Panc1 (cell line): Measurements from ENCODE around the gene G6PC3. TPM values are rescaled to one million over a fixed set of nuclear protein-coding genes. Genes with fewer than 3 reads are reported as not detected.

Experiments
- ATAC-seq: fragments of 200-7000 bp; cut with Tn5 transposase; 2 replicates; pipeline ENCODE4 v1.9.1; 2020; ENCODE audit warnings: mild to moderate bottlenecking, moderate library complexity
- BruUV-seq: library from RNA; stranded (reverse); fragments of 400-500 nt; replicated peaks from 2 replicates; lab custom pipeline; 2021; lab: Mats Ljungman, UMichigan
- CTCF ChIA-PET: fragments of 300-600 bp; sonication (Branson Sonifier 250); formaldehyde crosslinking; loops from one replicate; lab custom pipeline; 2022; ENCODE audit warnings: antibody characterized with exemption; lab: Charles Lee
- POLR2A ChIA-PET: fragments of 300-600 bp; sonication (Branson Sonifier 250); formaldehyde crosslinking; loops from one replicate; lab custom pipeline; 2022; ENCODE audit warnings: antibody characterized with exemption; lab: Charles Lee
- DNase-seq: peaks from one replicate; pipeline ENCODE4 v3.0.0-alpha.2; 2010; ENCODE audit warnings: low read depth, low spot score
- H3K27ac ChIP-seq: 2 replicates; pipeline ENCODE4 v1.5.1; 2011; ENCODE audit warnings: mild to moderate bottlenecking, low read length, inconsistent platforms
- H3K27me3 ChIP-seq: fragments of 200-500 bp; sonication (Bioruptor generic); 2 replicates; pipeline ENCODE4 v1.6.0; 2014; ENCODE audit warnings: low read length, inconsistent platforms; ENCODE audit not compliant: control insufficient read depth, insufficient read depth
- H3K36me3 ChIP-seq: fragments of 200-500 bp; sonication (Bioruptor generic); 2 replicates; pipeline ENCODE4 v1.5.1; 2014; ENCODE audit warnings: inconsistent platforms, mild to moderate bottlenecking, low read length, moderate library complexity; ENCODE audit not compliant: control insufficient read depth, insufficient read depth
- H3K4me1 ChIP-seq: 2 replicates; pipeline ENCODE4 v1.5.1; 2011; ENCODE audit warnings: inconsistent platforms, mild to moderate bottlenecking, low read length, moderate library complexity; ENCODE audit not compliant: control insufficient read depth, insufficient read depth
- H3K4me3 ChIP-seq, 2 experiments: 2 replicates each; pipeline ENCODE4 v1.5.1; 2011 to 2012; ENCODE audit warnings: low read depth in 2 of 2, low read length in 2 of 2, mild to moderate bottlenecking in 2 of 2, inconsistent platforms in 1 of 2, moderate library complexity in 1 of 2
- H3K9me3 ChIP-seq: fragments of 200-500 bp; sonication (Bioruptor generic); 2 replicates; pipeline ENCODE4 v1.5.1; 2014; ENCODE audit warnings: low read depth, mild to moderate bottlenecking, inconsistent platforms, low read length, moderate library complexity; ENCODE audit not compliant: control insufficient read depth, insufficient read depth
- POLR2AphosphoS5 ChIP-seq: IDR thresholded peaks from 2 replicates; pipeline ENCODE4 v1.6.1; 2012; ENCODE audit warnings: mild to moderate bottlenecking, low read depth, low read length, moderate library complexity
- REST ChIP-seq, 2 experiments: IDR thresholded peaks; 2 replicates each; pipeline ENCODE4 v1.6.1; 2011 to 2012; ENCODE audit warnings: low read depth in 2 of 2, control low read depth in 1 of 2, low read length in 1 of 2, mild to moderate bottlenecking in 1 of 2, moderate library complexity in 1 of 2; ENCODE audit not compliant: insufficient read depth in 1 of 2
- SIN3A ChIP-seq: IDR thresholded peaks from 2 replicates; pipeline ENCODE4 v1.6.1; 2012; ENCODE audit warnings: low read depth, mild to moderate bottlenecking, low read length, moderate library complexity, borderline replicate concordance; ENCODE audit not compliant: insufficient read depth
- TCF7L2 ChIP-seq: IDR thresholded peaks from 2 replicates; pipeline ENCODE4 v1.6.1; 2011; ENCODE audit warnings: mild to moderate bottlenecking, low read depth, low read length, inconsistent platforms
- in situ Hi-C: cut with HindIII; loops from 2 replicates; pipeline ENCODE4 v1.10.0; 2016; ENCODE audit warnings: low sequenced_read_pairs, low pct_unique_long_range_greater_than_20kb
- intact Hi-C: fragments of 100-400 bp; cut with micrococcal nuclease; formaldehyde crosslinking; loops from one replicate; pipeline ENCODE4 v1.10.0; 2022; ENCODE audit not compliant: unreplicated experiment
- total RNA-seq: library from RNA; stranded (reverse); gene quantifications from one replicate; pipeline ENCODE4 v1.2.1, GENCODE V29; 2021; ENCODE audit not compliant: unreplicated experiment
- TF ChIP-seq, protein P1 (sequence below): fragments of 450-650 bp; IDR thresholded peaks from 2 replicates; pipeline ENCODE4 v1.5.1; 2017; ENCODE audit warnings: mild to moderate bottlenecking

G6PC3 gene
- total RNA-seq, 1 experiment from 2014 or later: 42.7 TPM

DNA sequence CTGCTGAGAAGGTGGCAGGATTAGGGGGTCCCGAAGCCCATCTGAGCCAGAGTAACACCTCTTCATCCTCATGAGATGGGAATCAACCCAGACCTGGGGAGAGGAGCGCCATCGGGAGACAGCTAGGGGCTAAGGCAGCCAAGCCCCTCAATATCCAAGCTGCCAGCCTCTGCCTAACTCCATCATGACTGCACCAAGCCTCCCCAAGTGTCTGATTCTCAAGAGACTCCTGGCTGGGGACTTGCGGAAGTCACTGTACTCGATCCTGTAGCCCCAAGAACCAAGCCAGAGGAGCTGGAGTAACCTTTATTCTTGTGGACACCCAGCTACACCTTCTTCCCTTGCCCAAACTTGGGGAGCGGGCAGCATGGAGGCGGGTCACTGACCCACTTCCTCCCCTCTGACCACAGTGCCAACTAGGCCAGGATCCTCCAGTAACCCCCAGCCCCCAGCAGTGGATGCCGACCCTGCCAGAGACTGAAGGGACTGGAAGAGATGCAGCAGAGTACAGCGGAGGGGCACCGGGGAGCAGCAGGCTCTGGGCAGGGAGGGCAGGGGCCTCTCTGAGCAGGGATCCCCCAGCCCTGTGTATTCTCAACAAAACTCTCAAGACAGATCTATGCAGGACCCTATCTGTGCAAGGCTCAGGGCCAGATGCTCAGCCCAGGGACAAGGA lies 39.6 kb downstream of the G6PC3 start:
- Histone ChIP-seq H3K4me1 (peaks cover 28% of the 10 kb centered on the region), H3K4me3 (peak overlapping the region; percentile 7 to 25; a peak in 2 of 4 replicates), H3K27me3 (no peaks in the 10 kb centered on the region), H3K36me3 (no peaks in the 10 kb centered on the region), H3K9me3 (no peaks in the 10 kb centered on the region), H3K27ac (no peak overlapping the region)
- intact Hi-C loops: no loop called here
- in situ Hi-C loops: no loop called here
- TF ChIP-seq SIN3A (no peak), TCF7L2 (no peak), POLR2AphosphoS5 (no peak), REST (IDR thresholded peaks at IDR 0.05; ENCODE audit: insufficient read depth in 1 of 2, low read depth in 2 of 2, low read length in 1 of 2) (no peak)
- TF ChIP-seq, protein P1, sequence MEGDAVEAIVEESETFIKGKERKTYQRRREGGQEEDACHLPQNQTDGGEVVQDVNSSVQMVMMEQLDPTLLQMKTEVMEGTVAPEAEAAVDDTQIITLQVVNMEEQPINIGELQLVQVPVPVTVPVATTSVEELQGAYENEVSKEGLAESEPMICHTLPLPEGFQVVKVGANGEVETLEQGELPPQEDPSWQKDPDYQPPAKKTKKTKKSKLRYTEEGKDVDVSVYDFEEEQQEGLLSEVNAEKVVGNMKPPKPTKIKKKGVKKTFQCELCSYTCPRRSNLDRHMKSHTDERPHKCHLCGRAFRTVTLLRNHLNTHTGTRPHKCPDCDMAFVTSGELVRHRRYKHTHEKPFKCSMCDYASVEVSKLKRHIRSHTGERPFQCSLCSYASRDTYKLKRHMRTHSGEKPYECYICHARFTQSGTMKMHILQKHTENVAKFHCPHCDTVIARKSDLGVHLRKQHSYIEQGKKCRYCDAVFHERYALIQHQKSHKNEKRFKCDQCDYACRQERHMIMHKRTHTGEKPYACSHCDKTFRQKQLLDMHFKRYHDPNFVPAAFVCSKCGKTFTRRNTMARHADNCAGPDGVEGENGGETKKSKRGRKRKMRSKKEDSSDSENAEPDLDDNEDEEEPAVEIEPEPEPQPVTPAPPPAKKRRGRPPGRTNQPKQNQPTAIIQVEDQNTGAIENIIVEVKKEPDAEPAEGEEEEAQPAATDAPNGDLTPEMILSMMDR: no peak
- CTCF ChIA-PET: no interaction called here
- no TSS peak for BruUV-seq
- no peak for ATAC-seq
- no peak for DNase-seq
- POLR2A ChIA-PET: no interaction called here

GRCh38 chr17:44110823-44111633 lies 40.5 kb downstream of the G6PC3 start:
- peaks cover 28% of the 10 kb centered on the region for H3K4me1 ChIP-seq
- H3K27ac ChIP-seq: 0 out of 2 replicates have a peak overlapping the region, but pooled peaks have one; percentile 23
- TF ChIP-seq TCF7L2: no peak
- no peak for TF ChIP-seq SIN3A
- TF ChIP-seq REST (IDR thresholded peaks at IDR 0.05; ENCODE audit: insufficient read depth in 1 of 2, low read depth in 2 of 2, low read length in 1 of 2): no peak
- no peak for TF ChIP-seq POLR2AphosphoS5
- TF ChIP-seq, protein P1: no peak
- ATAC-seq: peak; percentile 85
- H3K36me3 ChIP-seq: no peaks in the 10 kb centered on the region
- DNase-seq: no peak
- CTCF ChIA-PET: interaction anchor here (0.5 to 1.4 kb wide), 2 partner anchors 37 to 57 kb away, joined by 3 to 4 read pairs; no protein-coding TSS in a partner anchor
- no TSS peak for BruUV-seq
- no peaks in the 10 kb centered on the region for H3K27me3 ChIP-seq
- peak overlapping the region; percentile 7 to 25; a peak in 3 of 4 replicates for H3K4me3 ChIP-seq
- POLR2A ChIA-PET: interaction anchor here (0.6 kb wide), 1 partner anchor 19 kb away, joined by 5 read pairs; no protein-coding TSS in a partner anchor
- in situ Hi-C loops: no loop called here
- intact Hi-C loops: no loop called here
- no peaks in the 10 kb centered on the region for H3K9me3 ChIP-seq
